HEK293 (cell line): ENCODE measurements around the gene LAMA4.

Source experiments
- ZNF292 ChIP-seq: fragments of 450-650 bp; formaldehyde crosslinking; IDR thresholded peaks from 2 replicates; pipeline ENCODE4 v1.5.1; 2016; ENCODE audit warnings: low read depth, missing biosample characterization, missing genetic modification characterization, borderline replicate concordance
- ZNF792 ChIP-seq: fragments of 450-650 bp; formaldehyde crosslinking; IDR thresholded peaks from 2 replicates; pipeline ENCODE4 v1.5.1; 2016; ENCODE audit warnings: missing biosample characterization, missing genetic modification characterization

GRCh38 chr6:112106562-112106961, 147.8 kb downstream of the LAMA4 start:
- TF ChIP-seq ZNF292 (tag by site-specific recombination) = no peak
- TF ChIP-seq ZNF792 (tag by site-specific recombination) = no peak
